GM19438 (cell line): ENCODE measurements around the gene ZNF302.
"Not testable (repeated sequence)": the region's sequence is repeated elsewhere in the genome, so short reads cannot be mapped to it uniquely, and the experiment has no call there.

Source experiments
- ATAC-seq: cut with Tn5 transposase; IDR thresholded peaks from one replicate; pipeline ENCODE4 v1.9.1; 2021; ENCODE audit warnings: low read depth; ENCODE audit not compliant: unreplicated experiment

Gene ZNF302

GRCh38 chr19:34669305-34669704 lies 8.2 kb upstream of the ZNF302 start:
- ATAC-seq, result no peak

- no peak for ATAC-seq
Measured at GRCh38 chr19:34671972-34672371, 5.5 kb upstream of the ZNF302 start.

- no peak for ATAC-seq
Measured at GRCh38 chr19:34673590-34673989, 3.9 kb upstream of the ZNF302 start.

GRCh38 chr19:34675250-34675649 lies 2.2 kb upstream of the ZNF302 start:
- ATAC-seq, result no peak

GRCh38 chr19:34675919-34676318 lies 1.6 kb upstream of the ZNF302 start:
- ATAC-seq, result no peak

- peak; percentile 68 for ATAC-seq
Measured at GRCh38 chr19:34676697-34677385, 637 bp upstream of the ZNF302 start, which contains the start of gene SCGB2B2. TSS of gene SCGB2B2 (minus strand) at chr19:34677159. CDS start at chr19:34594563, 82,596 bp downstream.

GRCh38 chr19:34678085-34678412 lies 571 bp downstream of the ZNF302 start:
- ATAC-seq, result no peak

GRCh38 chr19:34678421-34678820 lies 943 bp downstream of the ZNF302 start:
- ATAC-seq, result no peak

GRCh38 chr19:34681478-34681877 lies 4.0 kb downstream of the ZNF302 start:
- ATAC-seq, result no peak

GRCh38 chr19:34685266-34685665 lies 7.8 kb downstream of the ZNF302 start:
- not testable (repeated sequence) for ATAC-seq

GRCh38 chr19:34686455-34686854 lies 9.0 kb downstream of the ZNF302 start:
- ATAC-seq, result no peak

- ATAC-seq, result no peak
Measured at GRCh38 chr19:34687348-34687747, 9.9 kb downstream of the ZNF302 start.

- ATAC-seq, result no peak
Measured at GRCh38 chr19:34688592-34688991, 11.1 kb downstream of the ZNF302 start.

GRCh38 chr19:34690372-34690771 lies 12.9 kb downstream of the ZNF302 start:
- ATAC-seq, result no peak

GRCh38 chr19:34692549-34692948 lies 15.1 kb downstream of the ZNF302 start:
- no peak for ATAC-seq

GRCh38 chr19:34707661-34708060 lies 30.2 kb downstream of the ZNF302 start:
- ATAC-seq, result no peak

- no peak for ATAC-seq
Measured at GRCh38 chr19:34711890-34712289, 34.4 kb downstream of the ZNF302 start.

- no peak for ATAC-seq
Measured at GRCh38 chr19:34712395-34713261, 35.1 kb downstream of the ZNF302 start.

GRCh38 chr19:34713262-34713637 lies 35.8 kb downstream of the ZNF302 start:
- ATAC-seq, result no peak

GRCh38 chr19:34715357-34715756 lies 37.9 kb downstream of the ZNF302 start:
- ATAC-seq, result no peak

GRCh38 chr19:34722353-34722752 lies 44.9 kb downstream of the ZNF302 start:
- ATAC-seq, result no peak

- ATAC-seq, result no peak
Measured at GRCh38 chr19:34725400-34725799, 47.9 kb downstream of the ZNF302 start.
